MM.1S (cell line): ENCODE measurements around the gene FGF18.
A peak's percentile ranks its signal among the peaks of the same experiment; 100 is the strongest.

Experiments used
- DNase-seq: peaks from one replicate; pipeline ENCODE4 v3.0.0-alpha.2; 2015
- H2AFZ ChIP-seq: fragments of 300-600 bp; sonication (generic); 2 replicates; pipeline ENCODE4 v1.6.0; 2016; ENCODE audit warnings: antibody characterized with exemption, low read length
- H3F3A ChIP-seq: fragments of 300-600 bp; sonication (generic); 2 replicates; pipeline ENCODE4 v1.6.1; 2016; ENCODE audit warnings: mild to moderate bottlenecking, antibody characterized with exemption, low read length, moderate library complexity, mixed read lengths; ENCODE audit not compliant: insufficient read depth
- H3K27ac ChIP-seq: fragments of 300-600 bp; sonication (generic); 2 replicates; pipeline ENCODE4 v1.5.1; 2016; ENCODE audit warnings: mild to moderate bottlenecking, low read length
- H3K27me3 ChIP-seq: fragments of 300-600 bp; sonication (generic); replicated peaks from 2 replicates; pipeline ENCODE4 v1.6.0; 2016; ENCODE audit warnings: low read length; ENCODE audit not compliant: insufficient read depth
- H3K36me3 ChIP-seq: fragments of 300-600 bp; sonication (generic); replicated peaks from 2 replicates; pipeline ENCODE4 v1.6.1; 2016; ENCODE audit warnings: mild to moderate bottlenecking, low read length, mixed read lengths; ENCODE audit not compliant: insufficient read depth
- H3K4me1 ChIP-seq: fragments of 300-600 bp; sonication (generic); 2 replicates; pipeline ENCODE4 v1.6.1; 2016; ENCODE audit warnings: low read length, mixed read lengths
- H3K4me2 ChIP-seq: fragments of 300-600 bp; sonication (generic); 2 replicates; pipeline ENCODE4 v1.6.0; 2016; ENCODE audit warnings: low read depth, low read length
- H3K4me3 ChIP-seq: fragments of 300-600 bp; sonication (generic); 2 replicates; pipeline ENCODE4 v1.5.1; 2016; ENCODE audit warnings: low read length, mixed read lengths
- H3K79me2 ChIP-seq: fragments of 300-600 bp; sonication (generic); 2 replicates; pipeline ENCODE4 v1.6.1; 2016; ENCODE audit warnings: mixed run types, low read length, mixed read lengths
- H3K9ac ChIP-seq: fragments of 300-600 bp; sonication (generic); 2 replicates; pipeline ENCODE4 v1.6.1; 2016; ENCODE audit warnings: low read length, mixed read lengths
- H3K9me2 ChIP-seq: fragments of 300-600 bp; sonication (generic); replicated peaks from 2 replicates; pipeline ENCODE4 v1.6.1; 2016; ENCODE audit warnings: mild to moderate bottlenecking, low read length, mixed read lengths; ENCODE audit not compliant: insufficient read depth
- H3K9me3 ChIP-seq: fragments of 300-600 bp; sonication (generic); replicated peaks from 2 replicates; pipeline ENCODE4 v1.6.1; 2016; ENCODE audit warnings: mild to moderate bottlenecking, low read length, mixed read lengths; ENCODE audit not compliant: insufficient read depth
- H4K20me1 ChIP-seq: fragments of 300-600 bp; sonication (generic); 2 replicates; pipeline ENCODE4 v1.6.1; 2016; ENCODE audit warnings: mild to moderate bottlenecking, low read length, moderate library complexity, mixed read lengths; ENCODE audit not compliant: insufficient read depth
- EZH2 ChIP-seq: fragments of 300-600 bp; sonication (generic); optimal IDR thresholded peaks from 2 replicates; pipeline ENCODE3; 2017; ENCODE audit warnings: low read depth, mild to moderate bottlenecking, antibody characterized with exemption, low read length, mixed read lengths
- EZH2phosphoT487 ChIP-seq: fragments of 300-600 bp; sonication (generic); IDR thresholded peaks from 2 replicates; pipeline ENCODE4 v1.6.1; 2018; ENCODE audit warnings: antibody characterized with exemption, low read length
- TF ChIP-seq, protein P1 (sequence below): fragments of 300-600 bp; sonication (generic); IDR thresholded peaks from 2 replicates; pipeline ENCODE4 v1.5.1; 2016; ENCODE audit warnings: antibody characterized with exemption, low read length, mixed read lengths

Gene FGF18

DNA sequence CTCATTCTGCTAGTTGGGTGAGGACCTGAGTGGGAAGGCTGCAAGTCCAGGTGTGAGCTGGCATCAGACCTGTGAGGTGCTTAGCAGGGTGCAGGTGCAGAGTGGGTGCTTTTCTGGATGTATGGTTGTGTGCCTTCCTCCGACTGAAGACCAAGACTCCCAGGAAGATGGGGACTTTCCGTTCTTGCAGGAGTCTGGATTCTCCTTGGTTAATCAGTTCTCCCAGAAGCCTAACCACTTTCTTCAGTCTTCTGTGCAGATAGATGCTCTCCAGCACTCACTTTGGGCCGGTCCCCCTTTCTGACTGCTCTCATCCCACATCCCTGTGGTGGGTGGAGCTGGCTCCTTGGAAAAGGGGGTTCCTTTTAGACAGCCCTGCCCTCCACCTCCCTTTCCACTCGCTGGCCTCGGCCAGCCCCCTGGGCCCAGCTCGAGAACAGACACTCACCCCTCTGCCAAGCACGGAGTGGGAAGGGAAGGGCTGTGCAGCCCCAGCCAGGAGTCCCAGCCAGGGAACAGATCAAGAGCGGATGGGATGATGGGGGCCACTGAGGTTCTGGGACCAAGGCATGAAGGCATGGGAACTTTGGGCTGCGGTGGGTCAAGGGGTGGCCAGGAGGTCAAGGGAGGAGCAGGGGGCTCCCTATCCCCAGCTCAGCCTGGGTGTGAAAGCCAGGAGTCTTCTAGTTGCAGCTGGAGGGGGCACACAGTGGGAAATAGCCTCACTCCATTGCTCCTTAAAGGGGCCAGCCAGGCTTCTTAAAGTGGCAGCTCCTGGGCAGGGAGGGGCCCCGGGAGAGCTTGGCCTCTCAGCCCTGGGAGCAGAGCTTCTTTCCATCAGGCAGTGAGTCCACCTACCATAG lies 62.4 kb downstream of the FGF18 start:
- Histone ChIP-seq H3F3A (no peaks in the 10 kb centered on the region), H3K4me2 (no peak overlapping the region), H2AFZ (no peak overlapping the region), H3K27ac (no peak overlapping the region), H3K4me1 (no peaks in the 10 kb centered on the region), H3K79me2 (no peaks in the 10 kb centered on the region), H4K20me1 (no peaks in the 10 kb centered on the region), H3K4me3 (no peak overlapping the region), H3K27me3 (no peaks in the 10 kb centered on the region), H3K9me3 (no peaks in the 10 kb centered on the region), H3K36me3 (no peaks in the 10 kb centered on the region), H3K9ac (no peak overlapping the region), H3K9me2 (no peaks in the 10 kb centered on the region)
- TF ChIP-seq, protein P1, sequence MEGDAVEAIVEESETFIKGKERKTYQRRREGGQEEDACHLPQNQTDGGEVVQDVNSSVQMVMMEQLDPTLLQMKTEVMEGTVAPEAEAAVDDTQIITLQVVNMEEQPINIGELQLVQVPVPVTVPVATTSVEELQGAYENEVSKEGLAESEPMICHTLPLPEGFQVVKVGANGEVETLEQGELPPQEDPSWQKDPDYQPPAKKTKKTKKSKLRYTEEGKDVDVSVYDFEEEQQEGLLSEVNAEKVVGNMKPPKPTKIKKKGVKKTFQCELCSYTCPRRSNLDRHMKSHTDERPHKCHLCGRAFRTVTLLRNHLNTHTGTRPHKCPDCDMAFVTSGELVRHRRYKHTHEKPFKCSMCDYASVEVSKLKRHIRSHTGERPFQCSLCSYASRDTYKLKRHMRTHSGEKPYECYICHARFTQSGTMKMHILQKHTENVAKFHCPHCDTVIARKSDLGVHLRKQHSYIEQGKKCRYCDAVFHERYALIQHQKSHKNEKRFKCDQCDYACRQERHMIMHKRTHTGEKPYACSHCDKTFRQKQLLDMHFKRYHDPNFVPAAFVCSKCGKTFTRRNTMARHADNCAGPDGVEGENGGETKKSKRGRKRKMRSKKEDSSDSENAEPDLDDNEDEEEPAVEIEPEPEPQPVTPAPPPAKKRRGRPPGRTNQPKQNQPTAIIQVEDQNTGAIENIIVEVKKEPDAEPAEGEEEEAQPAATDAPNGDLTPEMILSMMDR = no peak
- TF ChIP-seq EZH2 (no peak), EZH2phosphoT487 (no peak)
- DNase-seq = no peak

DNA sequence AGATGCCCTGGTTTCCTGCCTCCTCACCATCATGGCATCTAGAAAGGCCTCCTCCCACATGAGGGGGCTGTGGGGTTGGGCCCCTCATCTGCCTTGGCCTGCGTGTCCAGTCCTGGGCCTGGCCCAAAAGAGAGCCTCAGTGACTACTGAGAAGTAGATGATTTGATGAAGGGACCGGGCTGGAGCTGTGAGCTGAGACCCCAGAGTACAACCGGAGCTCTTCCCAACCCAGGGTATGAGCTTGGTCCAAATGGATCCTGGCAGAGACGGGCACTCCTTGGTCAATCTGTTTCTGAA lies 62.9 kb downstream of the FGF18 start:
- H3F3A ChIP-seq = no peaks in the 10 kb centered on the region
- H3K4me2 ChIP-seq = no peak overlapping the region
- no peak overlapping the region for H3K4me3 ChIP-seq
- H4K20me1 ChIP-seq = no peaks in the 10 kb centered on the region
- TF ChIP-seq EZH2 (no peak), EZH2phosphoT487 (no peak)
- TF ChIP-seq, protein P1 = no peak
- H3K27me3 ChIP-seq = no peaks in the 10 kb centered on the region
- H3K9ac ChIP-seq = no peak overlapping the region
- no peak overlapping the region for H2AFZ ChIP-seq
- no peak for DNase-seq
- no peaks in the 10 kb centered on the region for H3K4me1 ChIP-seq
- no peak overlapping the region for H3K27ac ChIP-seq
- no peaks in the 10 kb centered on the region for H3K36me3 ChIP-seq
- no peaks in the 10 kb centered on the region for H3K79me2 ChIP-seq
- H3K9me2 ChIP-seq = no peaks in the 10 kb centered on the region
- H3K9me3 ChIP-seq = no peaks in the 10 kb centered on the region

DNA sequence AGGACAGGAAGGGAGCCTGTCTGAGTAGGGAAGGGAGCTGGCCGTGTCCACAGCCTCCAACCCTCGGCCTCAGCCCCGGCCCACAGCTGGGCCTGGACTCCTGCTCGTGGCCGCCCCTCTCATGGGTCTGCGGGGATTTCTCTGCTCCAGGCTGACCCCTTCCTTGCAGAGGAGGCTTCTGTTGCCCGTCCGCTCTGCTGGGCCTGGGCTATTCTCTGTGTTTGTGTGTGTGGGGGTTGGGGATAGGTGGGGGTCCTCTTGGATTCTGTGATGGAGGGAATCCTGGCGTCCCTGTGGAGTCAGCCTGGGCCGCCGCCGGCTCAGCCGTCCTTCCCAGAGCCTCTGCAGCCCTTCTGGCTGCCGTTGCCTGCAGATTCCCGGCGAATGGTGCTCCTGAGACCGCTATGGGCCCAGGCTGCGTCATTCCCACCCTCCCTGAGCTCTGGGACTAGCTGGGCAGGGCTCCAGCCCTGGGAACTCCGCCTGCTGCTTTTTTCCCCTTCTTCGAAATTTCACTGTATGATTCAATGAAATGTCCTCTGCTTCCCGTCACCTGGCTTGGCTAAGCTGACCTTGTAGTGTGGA lies 64.2 kb downstream of the FGF18 start:
- Histone ChIP-seq H3K4me1 (no peaks in the 10 kb centered on the region), H3F3A (no peaks in the 10 kb centered on the region), H3K9me2 (no peaks in the 10 kb centered on the region), H2AFZ (no peak overlapping the region), H3K27me3 (no peaks in the 10 kb centered on the region), H3K36me3 (no peaks in the 10 kb centered on the region), H3K9me3 (no peaks in the 10 kb centered on the region), H3K27ac (no peak overlapping the region), H3K4me2 (no peak overlapping the region), H4K20me1 (no peaks in the 10 kb centered on the region), H3K4me3 (no peak overlapping the region), H3K9ac (no peak overlapping the region), H3K79me2 (no peaks in the 10 kb centered on the region)
- no peak for DNase-seq
- no peak for TF ChIP-seq EZH2phosphoT487

DNA sequence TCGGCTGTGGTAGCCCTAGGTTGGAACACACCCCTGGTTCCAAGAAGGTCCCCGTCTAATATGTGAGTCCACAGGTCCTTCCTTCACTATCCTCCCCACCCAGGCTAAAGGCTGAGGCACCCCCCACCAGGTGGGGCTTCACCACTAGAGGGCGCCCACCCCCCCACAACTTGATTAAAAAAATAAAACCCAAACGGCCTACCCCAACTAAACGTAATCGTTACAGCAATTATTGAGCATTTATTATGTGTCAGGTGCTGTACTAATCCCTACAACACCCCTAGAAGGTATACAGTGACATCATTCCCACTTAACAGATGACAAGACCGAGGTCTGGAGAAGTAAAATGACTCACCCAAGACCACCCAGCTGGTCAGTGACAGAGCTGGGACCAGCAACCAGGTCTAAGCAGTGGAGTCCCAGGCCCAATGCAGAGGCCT lies 65.0 kb downstream of the FGF18 start:
- H3K4me3 ChIP-seq = no peak overlapping the region
- DNase-seq = peak; percentile 22
- no peaks in the 10 kb centered on the region for H4K20me1 ChIP-seq
- no peaks in the 10 kb centered on the region for H3K4me1 ChIP-seq
- no peak overlapping the region for H3K9ac ChIP-seq
- no peak overlapping the region for H3K27ac ChIP-seq
- TF ChIP-seq EZH2phosphoT487 = no peak
- TF ChIP-seq, protein P1 = peak; percentile 89
- H3F3A ChIP-seq = no peaks in the 10 kb centered on the region
- H3K4me2 ChIP-seq = no peak overlapping the region
- H3K9me2 ChIP-seq = no peaks in the 10 kb centered on the region
- H3K27me3 ChIP-seq = no peaks in the 10 kb centered on the region
- no peaks in the 10 kb centered on the region for H3K79me2 ChIP-seq
- no peaks in the 10 kb centered on the region for H3K36me3 ChIP-seq
- H2AFZ ChIP-seq = peak overlapping the region; percentile 40; the same call in 1 of the 2 replicates
- no peaks in the 10 kb centered on the region for H3K9me3 ChIP-seq
